A549 (cell line): ENCODE data around the gene SRRM4.

Source experiments
- CHD4 ChIP-seq: fragments of 200-600 bp; sonication (generic); IDR thresholded peaks from 2 replicates; pipeline ENCODE4 v1.6.1; 2016; ENCODE audit warnings: antibody characterized with exemption, mild to moderate bottlenecking, borderline replicate concordance
- MAFK ChIP-seq: fragments of 450-650 bp; IDR thresholded peaks from 2 replicates; pipeline ENCODE4 v1.6.1; 2014; ENCODE audit not compliant: partially characterized antibody
- MAZ ChIP-seq: fragments of 150-350 bp; IDR thresholded peaks from 2 replicates; pipeline ENCODE4 v1.6.1; 2014; ENCODE audit warnings: antibody characterized with exemption, low read depth, low read length, borderline replicate concordance
- POLR2A ChIP-seq: IDR thresholded peaks from 2 replicates; pipeline ENCODE4 v1.6.1; 2012; ENCODE audit warnings: mild to moderate bottlenecking, low read length
- RAD21 ChIP-seq, 2 experiments: fragments of >200 bp in 1 of 2; sonication (Bioruptor Twin) in 1 of 2; formaldehyde crosslinking in 1 of 2; IDR thresholded peaks in 1 of 2; conservative IDR thresholded peaks in 1 of 2; 2 replicates in 1 of 2; 3 replicates in 1 of 2; pipeline ENCODE4 v1.6.1; 2012 to 2018; ENCODE audit warnings: inconsistent platforms in 1 of 2
- RFX5 ChIP-seq: fragments of 450-650 bp; IDR thresholded peaks from 2 replicates; pipeline ENCODE4 v1.7.1; 2014; ENCODE audit warnings: antibody characterized with exemption, mild to moderate bottlenecking, moderate library complexity
- SMC3 ChIP-seq: fragments of >200 bp; sonication (Bioruptor Twin); formaldehyde crosslinking; IDR thresholded peaks from 3 replicates; pipeline ENCODE4 v1.6.1; 2018; ENCODE audit warnings: inconsistent platforms
- TFCP2L1 ChIP-seq: fragments of 250-450 bp; sonication (Bioruptor Pico); IDR thresholded peaks from 2 replicates; pipeline ENCODE4 v1.5.0; 2021; ENCODE audit warnings: mild to moderate bottlenecking
- ZNF302 ChIP-seq: fragments of 250-450 bp; sonication (Bioruptor Pico); IDR thresholded peaks from 2 replicates; pipeline ENCODE4 v1.9.0; 2021; ENCODE audit warnings: inconsistent platforms, mild to moderate bottlenecking, moderate library complexity
- TF ChIP-seq, protein P1 (sequence below): fragments of >200 bp; sonication (Bioruptor Twin); formaldehyde crosslinking; IDR thresholded peaks from 3 replicates; pipeline ENCODE4 v1.5.1; 2016
- TF ChIP-seq, protein P2 (sequence below): fragments of >200 bp; sonication (Bioruptor Twin); formaldehyde crosslinking; IDR thresholded peaks from 3 replicates; pipeline ENCODE4 v1.6.1; 2016
- TF ChIP-seq, protein P3 (sequence below): fragments of 250-450 bp; sonication (Bioruptor Pico); IDR thresholded peaks from 2 replicates; pipeline ENCODE4 v1.5.0; 2021; ENCODE audit warnings: mild to moderate bottlenecking, moderate library complexity, borderline replicate concordance
- TF ChIP-seq, protein P4 (sequence below): fragments of 200-600 bp; sonication (generic); IDR thresholded peaks from 2 replicates; pipeline ENCODE4 v1.6.1; 2016; ENCODE audit warnings: antibody characterized with exemption, mild to moderate bottlenecking, moderate library complexity

DNA sequence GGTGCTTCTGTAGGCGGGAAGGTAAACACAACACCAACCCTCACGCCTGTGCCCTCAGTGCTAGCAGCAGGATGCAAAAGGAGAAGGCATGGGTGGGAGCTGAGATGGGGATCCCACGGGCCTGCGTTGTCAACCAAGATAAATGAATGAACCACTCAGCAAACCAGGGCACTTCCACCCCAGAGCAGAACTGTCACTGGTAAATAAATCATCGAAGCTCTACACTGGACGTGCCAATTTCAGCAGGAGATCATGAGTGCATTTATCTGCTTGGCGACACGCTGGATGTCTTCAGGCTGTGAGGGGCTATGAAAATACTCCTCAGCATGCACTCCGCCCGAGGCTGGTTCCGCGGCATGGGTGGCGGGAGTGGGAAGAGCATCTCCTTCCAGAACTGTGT lies 230.5 kb downstream of the SRRM4 start:
- TF ChIP-seq CHD4 (no peak), POLR2A (no peak), RFX5 (no peak), MAZ (no peak), RAD21 (conservative IDR thresholded peaks at IDR 0.05 in 1 of 2, IDR thresholded peaks at IDR 0.05 in 1 of 2) (no peak), MAFK (no peak), TFCP2L1 (CRISPR knock-in tag) (no peak), ZNF302 (CRISPR knock-in tag) (no peak), SMC3 (no peak)
- TF ChIP-seq, protein P1, sequence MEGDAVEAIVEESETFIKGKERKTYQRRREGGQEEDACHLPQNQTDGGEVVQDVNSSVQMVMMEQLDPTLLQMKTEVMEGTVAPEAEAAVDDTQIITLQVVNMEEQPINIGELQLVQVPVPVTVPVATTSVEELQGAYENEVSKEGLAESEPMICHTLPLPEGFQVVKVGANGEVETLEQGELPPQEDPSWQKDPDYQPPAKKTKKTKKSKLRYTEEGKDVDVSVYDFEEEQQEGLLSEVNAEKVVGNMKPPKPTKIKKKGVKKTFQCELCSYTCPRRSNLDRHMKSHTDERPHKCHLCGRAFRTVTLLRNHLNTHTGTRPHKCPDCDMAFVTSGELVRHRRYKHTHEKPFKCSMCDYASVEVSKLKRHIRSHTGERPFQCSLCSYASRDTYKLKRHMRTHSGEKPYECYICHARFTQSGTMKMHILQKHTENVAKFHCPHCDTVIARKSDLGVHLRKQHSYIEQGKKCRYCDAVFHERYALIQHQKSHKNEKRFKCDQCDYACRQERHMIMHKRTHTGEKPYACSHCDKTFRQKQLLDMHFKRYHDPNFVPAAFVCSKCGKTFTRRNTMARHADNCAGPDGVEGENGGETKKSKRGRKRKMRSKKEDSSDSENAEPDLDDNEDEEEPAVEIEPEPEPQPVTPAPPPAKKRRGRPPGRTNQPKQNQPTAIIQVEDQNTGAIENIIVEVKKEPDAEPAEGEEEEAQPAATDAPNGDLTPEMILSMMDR, result no peak
- TF ChIP-seq, protein P2, sequence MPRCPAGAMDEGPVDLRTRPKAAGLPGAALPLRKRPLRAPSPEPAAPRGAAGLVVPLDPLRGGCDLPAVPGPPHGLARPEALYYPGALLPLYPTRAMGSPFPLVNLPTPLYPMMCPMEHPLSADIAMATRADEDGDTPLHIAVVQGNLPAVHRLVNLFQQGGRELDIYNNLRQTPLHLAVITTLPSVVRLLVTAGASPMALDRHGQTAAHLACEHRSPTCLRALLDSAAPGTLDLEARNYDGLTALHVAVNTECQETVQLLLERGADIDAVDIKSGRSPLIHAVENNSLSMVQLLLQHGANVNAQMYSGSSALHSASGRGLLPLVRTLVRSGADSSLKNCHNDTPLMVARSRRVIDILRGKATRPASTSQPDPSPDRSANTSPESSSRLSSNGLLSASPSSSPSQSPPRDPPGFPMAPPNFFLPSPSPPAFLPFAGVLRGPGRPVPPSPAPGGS, result no peak
- TF ChIP-seq, protein P3, sequence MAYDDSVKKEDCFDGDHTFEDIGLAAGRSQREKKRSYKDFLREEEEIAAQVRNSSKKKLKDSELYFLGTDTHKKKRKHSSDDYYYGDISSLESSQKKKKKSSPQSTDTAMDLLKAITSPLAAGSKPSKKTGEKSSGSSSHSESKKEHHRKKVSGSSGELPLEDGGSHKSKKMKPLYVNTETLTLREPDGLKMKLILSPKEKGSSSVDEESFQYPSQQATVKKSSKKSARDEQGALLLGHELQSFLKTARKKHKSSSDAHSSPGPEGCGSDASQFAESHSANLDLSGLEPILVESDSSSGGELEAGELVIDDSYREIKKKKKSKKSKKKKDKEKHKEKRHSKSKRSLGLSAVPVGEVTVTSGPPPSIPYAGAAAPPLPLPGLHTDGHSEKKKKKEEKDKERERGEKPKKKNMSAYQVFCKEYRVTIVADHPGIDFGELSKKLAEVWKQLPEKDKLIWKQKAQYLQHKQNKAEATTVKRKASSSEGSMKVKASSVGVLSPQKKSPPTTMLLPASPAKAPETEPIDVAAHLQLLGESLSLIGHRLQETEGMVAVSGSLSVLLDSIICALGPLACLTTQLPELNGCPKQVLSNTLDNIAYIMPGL (CRISPR knock-in tag), result no peak
- TF ChIP-seq, protein P4, sequence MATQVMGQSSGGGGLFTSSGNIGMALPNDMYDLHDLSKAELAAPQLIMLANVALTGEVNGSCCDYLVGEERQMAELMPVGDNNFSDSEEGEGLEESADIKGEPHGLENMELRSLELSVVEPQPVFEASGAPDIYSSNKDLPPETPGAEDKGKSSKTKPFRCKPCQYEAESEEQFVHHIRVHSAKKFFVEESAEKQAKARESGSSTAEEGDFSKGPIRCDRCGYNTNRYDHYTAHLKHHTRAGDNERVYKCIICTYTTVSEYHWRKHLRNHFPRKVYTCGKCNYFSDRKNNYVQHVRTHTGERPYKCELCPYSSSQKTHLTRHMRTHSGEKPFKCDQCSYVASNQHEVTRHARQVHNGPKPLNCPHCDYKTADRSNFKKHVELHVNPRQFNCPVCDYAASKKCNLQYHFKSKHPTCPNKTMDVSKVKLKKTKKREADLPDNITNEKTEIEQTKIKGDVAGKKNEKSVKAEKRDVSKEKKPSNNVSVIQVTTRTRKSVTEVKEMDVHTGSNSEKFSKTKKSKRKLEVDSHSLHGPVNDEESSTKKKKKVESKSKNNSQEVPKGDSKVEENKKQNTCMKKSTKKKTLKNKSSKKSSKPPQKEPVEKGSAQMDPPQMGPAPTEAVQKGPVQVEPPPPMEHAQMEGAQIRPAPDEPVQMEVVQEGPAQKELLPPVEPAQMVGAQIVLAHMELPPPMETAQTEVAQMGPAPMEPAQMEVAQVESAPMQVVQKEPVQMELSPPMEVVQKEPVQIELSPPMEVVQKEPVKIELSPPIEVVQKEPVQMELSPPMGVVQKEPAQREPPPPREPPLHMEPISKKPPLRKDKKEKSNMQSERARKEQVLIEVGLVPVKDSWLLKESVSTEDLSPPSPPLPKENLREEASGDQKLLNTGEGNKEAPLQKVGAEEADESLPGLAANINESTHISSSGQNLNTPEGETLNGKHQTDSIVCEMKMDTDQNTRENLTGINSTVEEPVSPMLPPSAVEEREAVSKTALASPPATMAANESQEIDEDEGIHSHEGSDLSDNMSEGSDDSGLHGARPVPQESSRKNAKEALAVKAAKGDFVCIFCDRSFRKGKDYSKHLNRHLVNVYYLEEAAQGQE, result no peak
